Effector memory CD8-positive, alpha-beta T cell (primary cell): ENCODE measurements around the gene PAQR5.
A peak's percentile ranks its signal among the peaks of the same experiment; 100 is the strongest.
"Not testable (repeated sequence)": the region's sequence is repeated elsewhere in the genome, so short reads cannot be mapped to it uniquely, and the experiment has no call there.

ENCODE experiments used
- ATAC-seq: fragments of 150-1000 bp; cut with Tn5 transposase; replicated peaks from 2 replicates; pipeline ENCODE4 v1.10.0; 2021; ENCODE audit warnings: mild to moderate bottlenecking, moderate library complexity
- DNase-seq, 3 experiments: peaks; one replicate each; pipeline ENCODE4 v3.0.0; 2021
- H3K27ac Mint-ChIP-seq, 2 donors: one replicate each; pipeline ENCODE4 v1.8.0; 2022; ENCODE audit warnings: mild to moderate bottlenecking in 2 of 2, mixed read lengths in 2 of 2, moderate library complexity in 2 of 2
- H3K27me3 Mint-ChIP-seq, 2 donors: one replicate each; pipeline ENCODE4 v1.8.0; 2022; ENCODE audit warnings: mixed read lengths in 2 of 2
- H3K36me3 Mint-ChIP-seq: one replicate; pipeline ENCODE4 v1.8.0; 2022; ENCODE audit warnings: mild to moderate bottlenecking, moderate library complexity, mixed read lengths; ENCODE audit not compliant: insufficient read depth
- H3K4me1 Mint-ChIP-seq, 2 donors: one replicate each; pipeline ENCODE4 v1.8.0; 2022; ENCODE audit warnings: low read depth in 2 of 2, mixed read lengths in 2 of 2
- H3K4me3 Mint-ChIP-seq, 2 donors: one replicate each; pipeline ENCODE4 v1.8.0; 2022; ENCODE audit warnings: mild to moderate bottlenecking in 2 of 2, mixed read lengths in 2 of 2, moderate library complexity in 2 of 2
- H3K9me3 Mint-ChIP-seq, 2 donors: one replicate each; pipeline ENCODE4 v1.8.0; 2022; ENCODE audit warnings: mixed read lengths in 2 of 2

The PAQR5 gene

GRCh38 chr15:69424748-69425413 lies 126.2 kb downstream of the PAQR5 start:
- DNase-seq, result no peak
- Mint-ChIP-seq H3K9me3 (no peaks in the 10 kb centered on the region), H3K4me3 (no peak overlapping the region), H3K36me3 (peaks cover 3% of the 10 kb centered on the region), H3K27ac (peak overlapping the region; percentile 32), H3K4me1 (no peaks in the 10 kb centered on the region), H3K27me3 (no peaks in the 10 kb centered on the region)
- no peak for ATAC-seq

GRCh38 chr15:69433831-69434230 lies 135.1 kb downstream of the PAQR5 start:
- H3K4me3 Mint-ChIP-seq, result no peak overlapping the region
- H3K27me3 Mint-ChIP-seq, result no peaks in the 10 kb centered on the region
- no peak for DNase-seq
- no peak overlapping the region for H3K27ac Mint-ChIP-seq
- H3K36me3 Mint-ChIP-seq, result peaks cover 2% of the 10 kb centered on the region
- no peaks in the 10 kb centered on the region for H3K4me1 Mint-ChIP-seq
- H3K9me3 Mint-ChIP-seq, result no peaks in the 10 kb centered on the region
- ATAC-seq, result no peak

GRCh38 chr15:69434238-69434637 lies 135.5 kb downstream of the PAQR5 start:
- no peak for ATAC-seq
- H3K4me1 Mint-ChIP-seq, result no peaks in the 10 kb centered on the region
- H3K27ac Mint-ChIP-seq, result no peak overlapping the region
- H3K4me3 Mint-ChIP-seq, result no peak overlapping the region
- no peak for DNase-seq
- peaks cover 2% of the 10 kb centered on the region for H3K36me3 Mint-ChIP-seq
- H3K27me3 Mint-ChIP-seq, result no peaks in the 10 kb centered on the region
- H3K9me3 Mint-ChIP-seq, result no peaks in the 10 kb centered on the region

GRCh38 chr15:69434679-69435078 lies 136.0 kb downstream of the PAQR5 start:
- no peaks in the 10 kb centered on the region for H3K27me3 Mint-ChIP-seq
- no peak overlapping the region for H3K27ac Mint-ChIP-seq
- H3K9me3 Mint-ChIP-seq, result no peaks in the 10 kb centered on the region
- H3K4me3 Mint-ChIP-seq, result no peak overlapping the region
- peaks cover 2% of the 10 kb centered on the region for H3K36me3 Mint-ChIP-seq
- DNase-seq (no peak), ATAC-seq (no peak)
- H3K4me1 Mint-ChIP-seq, result no peaks in the 10 kb centered on the region

GRCh38 chr15:69435985-69436384 lies 137.3 kb downstream of the PAQR5 start:
- ATAC-seq (no peak), DNase-seq (no peak)
- Mint-ChIP-seq H3K27ac (no peak overlapping the region), H3K4me3 (no peak overlapping the region), H3K27me3 (no peaks in the 10 kb centered on the region), H3K4me1 (no peaks in the 10 kb centered on the region), H3K36me3 (peaks cover 2% of the 10 kb centered on the region), H3K9me3 (no peaks in the 10 kb centered on the region)

GRCh38 chr15:69436951-69437350 lies 138.2 kb downstream of the PAQR5 start:
- H3K27me3 Mint-ChIP-seq, result no peaks in the 10 kb centered on the region
- ATAC-seq (no peak), DNase-seq (no peak)
- H3K27ac Mint-ChIP-seq, result no peak overlapping the region
- H3K4me3 Mint-ChIP-seq, result no peak overlapping the region
- H3K4me1 Mint-ChIP-seq, result no peaks in the 10 kb centered on the region
- no peaks in the 10 kb centered on the region for H3K9me3 Mint-ChIP-seq
- H3K36me3 Mint-ChIP-seq, result peaks cover 2% of the 10 kb centered on the region

- Mint-ChIP-seq H3K9me3 (no peaks in the 10 kb centered on the region), H3K4me1 (no peaks in the 10 kb centered on the region), H3K4me3 (no peak overlapping the region), H3K27ac (no peak overlapping the region), H3K27me3 (no peaks in the 10 kb centered on the region), H3K36me3 (peaks cover 2% of the 10 kb centered on the region)
- DNase-seq (no peak), ATAC-seq (no peak)
These were observed 140.9 kb downstream of the PAQR5 start for GRCh38 chr15:69439623-69440022.

GRCh38 chr15:69443032-69443611 lies 144.4 kb downstream of the PAQR5 start:
- ATAC-seq (peak; percentile 46), DNase-seq (no peak)
- no peaks in the 10 kb centered on the region for H3K9me3 Mint-ChIP-seq
- no peaks in the 10 kb centered on the region for H3K27me3 Mint-ChIP-seq
- no peaks in the 10 kb centered on the region for H3K4me1 Mint-ChIP-seq
- H3K36me3 Mint-ChIP-seq, result no peaks in the 10 kb centered on the region
- H3K4me3 Mint-ChIP-seq, result peak overlapping the region; percentile 15 to 33
- H3K27ac Mint-ChIP-seq, result peak overlapping the region; percentile 60 to 71

- Mint-ChIP-seq H3K27ac (peak overlapping the region in 1 of 2 donors; percentile 60), H3K4me1 (no peaks in the 10 kb centered on the region), H3K4me3 (no peak overlapping the region), H3K9me3 (no peaks in the 10 kb centered on the region), H3K27me3 (no peaks in the 10 kb centered on the region), H3K36me3 (no peaks in the 10 kb centered on the region)
- ATAC-seq (no peak), DNase-seq (no peak)
These were observed 146.0 kb downstream of the PAQR5 start for GRCh38 chr15:69444686-69445085.

- no peak overlapping the region for H3K4me3 Mint-ChIP-seq
- peaks cover under 1% of the 10 kb centered on the region for H3K36me3 Mint-ChIP-seq
- H3K27ac Mint-ChIP-seq, result no peak overlapping the region
- H3K9me3 Mint-ChIP-seq, result no peaks in the 10 kb centered on the region
- DNase-seq (no peak), ATAC-seq (no peak)
- no peaks in the 10 kb centered on the region for H3K27me3 Mint-ChIP-seq
- H3K4me1 Mint-ChIP-seq, result peaks cover 0 to 4% of the 10 kb centered on the region in 2 donors
These were observed 148.2 kb downstream of the PAQR5 start for GRCh38 chr15:69446953-69447352.

- peaks cover 32% of the 10 kb centered on the region for H3K36me3 Mint-ChIP-seq
- H3K27ac Mint-ChIP-seq, H3K27me3 Mint-ChIP-seq, ATAC-seq, H3K4me3 Mint-ChIP-seq, DNase-seq, H3K9me3 Mint-ChIP-seq: not testable (repeated sequence)
- H3K4me1 Mint-ChIP-seq, result peaks cover 25 to 31% of the 10 kb centered on the region in 2 donors
These were observed 151.5 kb downstream of the PAQR5 start for GRCh38 chr15:69450221-69450620.

GRCh38 chr15:69450968-69451695 lies 152.4 kb downstream of the PAQR5 start:
- Mint-ChIP-seq H3K36me3 (peaks cover 41% of the 10 kb centered on the region), H3K4me3 (peak overlapping the region; percentile 94 to 96), H3K4me1 (peaks cover 30 to 35% of the 10 kb centered on the region in 2 donors), H3K9me3 (no peaks in the 10 kb centered on the region), H3K27ac (peak overlapping the region; percentile 96 to 99), H3K27me3 (no peaks in the 10 kb centered on the region)
- DNase-seq, result no peak
- no peak for ATAC-seq

- DNase-seq (no peak), ATAC-seq (peak; percentile 9)
- peaks cover 32 to 35% of the 10 kb centered on the region in 2 donors for H3K4me1 Mint-ChIP-seq
- H3K9me3 Mint-ChIP-seq, result no peaks in the 10 kb centered on the region
- peaks cover 51% of the 10 kb centered on the region for H3K36me3 Mint-ChIP-seq
- peak overlapping the region; percentile 96 to 99 for H3K27ac Mint-ChIP-seq
- no peaks in the 10 kb centered on the region for H3K27me3 Mint-ChIP-seq
- peak overlapping the region; percentile 94 to 96 for H3K4me3 Mint-ChIP-seq
These were observed 153.4 kb downstream of the PAQR5 start for GRCh38 chr15:69451951-69452691.
